ENCODE results near the gene STRBP.

GRCh38 chr9:123120953-123121352 is 147.4 kb downstream of the STRBP start:
- TF ChIP-seq CTCF (IDR thresholded peaks at IDR 0.05) (no peak), TCF7L2 (IDR thresholded peaks at IDR 0.05; ENCODE audit: low read depth, low read length) (no peak), REST (IDR thresholded peaks at IDR 0.05; ENCODE audit: insufficient read depth in 1 of 2, low read depth in 2 of 2, low read length in 1 of 2) (no peak), SIN3A (IDR thresholded peaks at IDR 0.05; ENCODE audit: borderline replicate concordance, insufficient read depth, low read depth, low read length) (no peak), POLR2AphosphoS5 (IDR thresholded peaks at IDR 0.05; ENCODE audit: low read depth, low read length) (no peak)

Measured in Panc1 (cell line).